ENCODE measurements around the gene CCDC102A. TPM values are rescaled to one million over a fixed set of nuclear protein-coding genes. Genes with fewer than 3 reads are reported as not detected.
A peak's percentile ranks its signal among the peaks of the same experiment; 100 is the strongest.
"Not testable (repeated sequence)": the region's sequence is repeated elsewhere in the genome, so short reads cannot be mapped to it uniquely, and the experiment has no call there.

CCDC102A gene
- total RNA-seq, 1 donor from 2014 or later, result 6.0 TPM

DNA sequence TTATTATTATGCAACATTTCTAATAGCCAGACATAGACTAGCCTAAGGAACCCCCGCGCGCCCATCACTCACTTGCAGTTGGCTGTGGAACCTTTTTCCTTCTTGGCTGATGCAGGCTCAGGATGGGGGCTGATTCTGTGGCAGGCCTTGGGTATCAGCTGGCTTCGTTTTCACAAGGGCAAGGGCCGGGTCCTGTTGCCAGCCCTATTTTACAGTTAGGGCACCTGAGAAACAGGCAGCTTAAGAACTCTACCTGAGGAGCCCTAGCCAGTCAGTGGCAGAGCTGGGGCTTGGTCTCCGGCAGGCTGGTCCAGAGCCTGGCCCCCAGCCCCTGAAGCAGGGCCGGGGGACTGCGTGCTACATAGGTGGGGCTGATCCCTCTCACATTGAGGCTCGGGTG is 34.7 kb upstream of the CCDC102A start:
- no peak for DNase-seq
- H3K4me3 Mint-ChIP-seq, result no peak overlapping the region
- no peak overlapping the region for H3K27ac Mint-ChIP-seq
- peaks cover 23% of the 10 kb centered on the region for H3K9me3 Mint-ChIP-seq
- peaks cover 13% of the 10 kb centered on the region for H3K4me1 Mint-ChIP-seq
- intact Hi-C loops (cut with micrococcal nuclease), result loop anchor here (10.0 kb wide), 1 partner anchor 234 kb away; the partner anchor contains the start of gene KIFC3
- H3K36me3 Mint-ChIP-seq (ENCODE audit: low read depth), result peaks cover 25% of the 10 kb centered on the region
- H3K27me3 Mint-ChIP-seq, result no peaks in the 10 kb centered on the region

DNA sequence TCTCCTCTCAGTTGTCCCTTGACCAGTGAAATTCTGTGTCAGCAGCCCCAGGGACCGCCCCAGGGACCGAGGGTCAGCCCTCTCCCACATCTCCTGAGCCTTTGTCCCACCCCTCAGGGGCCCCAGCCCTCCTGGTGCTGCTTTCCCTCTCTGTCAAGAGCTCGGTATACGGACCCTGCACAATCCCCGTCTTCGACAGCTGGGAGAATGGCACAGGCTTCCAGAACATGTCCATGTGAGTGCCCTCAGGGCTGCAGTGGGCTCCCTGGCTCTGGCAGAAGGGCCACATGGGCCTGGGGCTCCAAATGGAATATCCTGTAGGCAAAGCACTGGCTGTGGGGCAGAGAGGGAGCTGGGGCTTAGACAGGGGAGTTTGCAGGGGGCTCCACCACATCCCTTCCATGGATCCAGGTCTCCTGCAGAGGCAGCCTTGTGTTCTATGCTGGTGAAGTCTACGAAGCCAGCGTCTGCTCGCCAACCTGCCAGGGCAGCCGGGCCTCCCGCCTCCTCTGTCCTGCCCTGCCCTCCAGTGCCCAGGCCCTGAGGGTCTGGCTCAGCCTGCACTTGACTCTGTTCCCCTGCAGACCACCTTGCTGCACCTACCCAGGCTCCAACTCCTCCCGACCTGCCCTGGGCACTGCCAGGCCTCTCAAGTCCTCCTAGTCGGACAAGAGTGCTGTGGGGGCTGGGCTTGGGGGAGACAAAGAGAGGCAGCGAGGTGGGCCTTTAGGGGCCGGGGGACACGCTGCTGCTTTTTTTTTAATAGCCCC is 34.1 kb upstream of the CCDC102A start:
- H3K9me3 Mint-ChIP-seq, result peaks cover 23% of the 10 kb centered on the region
- peaks cover 12% of the 10 kb centered on the region for H3K4me1 Mint-ChIP-seq
- H3K4me3 Mint-ChIP-seq, result no peak overlapping the region
- DNase-seq, result no peak
- H3K27ac Mint-ChIP-seq, result no peak overlapping the region
- H3K36me3 Mint-ChIP-seq (ENCODE audit: low read depth), result peaks cover 25% of the 10 kb centered on the region
- no peaks in the 10 kb centered on the region for H3K27me3 Mint-ChIP-seq
- intact Hi-C loops (cut with micrococcal nuclease), result loop anchor here (10.0 kb wide), 1 partner anchor 234 kb away; the partner anchor contains the start of gene KIFC3

DNA sequence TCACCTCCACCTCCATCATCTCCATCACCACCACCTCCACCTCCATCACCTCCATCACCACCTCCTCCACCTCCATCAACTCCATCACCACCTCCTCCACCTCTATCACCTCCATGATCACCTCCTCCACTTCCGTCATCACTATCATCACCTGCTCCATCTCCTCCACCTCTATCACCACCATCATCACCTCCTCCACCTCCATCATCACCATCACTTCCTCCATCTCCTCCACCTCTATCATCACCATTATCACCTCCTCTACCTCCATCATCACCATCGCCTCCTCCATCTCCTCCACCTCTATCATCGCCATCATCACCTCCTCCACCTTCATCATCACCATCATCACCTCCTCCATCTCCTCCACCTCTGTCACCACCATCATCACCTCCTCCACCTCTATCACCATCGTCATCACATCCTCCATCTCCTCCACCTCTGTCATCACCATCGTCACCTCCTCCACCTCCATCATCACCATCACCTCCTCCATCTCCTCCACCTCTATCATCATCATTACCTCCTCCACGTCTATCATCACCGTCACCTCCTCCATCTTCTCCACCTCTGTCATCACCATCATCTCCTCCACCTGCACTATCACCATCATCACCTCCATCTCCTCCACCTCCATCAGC is 33.1 kb upstream of the CCDC102A start:
- DNase-seq, result no peak
- H3K27ac Mint-ChIP-seq, result peak overlapping the region; percentile 8
- intact Hi-C loops (cut with micrococcal nuclease), result no loop called here
- H3K27me3 Mint-ChIP-seq, result no peaks in the 10 kb centered on the region
- H3K4me1 Mint-ChIP-seq, result peaks cover 12% of the 10 kb centered on the region
- H3K36me3 Mint-ChIP-seq (ENCODE audit: low read depth), result peaks cover 25% of the 10 kb centered on the region
- no peak overlapping the region for H3K4me3 Mint-ChIP-seq
- H3K9me3 Mint-ChIP-seq, result peaks cover 23% of the 10 kb centered on the region

DNA sequence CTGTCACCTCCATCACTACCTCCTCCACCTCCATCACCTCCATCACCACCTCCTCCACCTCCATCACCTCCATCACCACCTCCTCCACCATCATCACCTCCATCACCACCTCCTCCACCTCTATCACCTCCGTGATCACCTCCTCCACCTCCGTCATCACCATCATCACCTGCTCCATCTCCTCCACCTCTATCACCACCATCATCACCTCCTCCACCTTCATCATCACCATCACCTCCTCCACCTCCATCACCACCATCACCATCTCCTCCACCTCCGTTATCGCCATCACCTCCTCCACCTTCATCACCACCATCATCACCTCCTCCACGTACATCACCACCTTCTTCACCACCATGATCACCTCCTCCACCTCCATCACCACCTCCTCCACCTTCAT is 32.4 kb upstream of the CCDC102A start:
- H3K4me3 Mint-ChIP-seq; DNase-seq; H3K27me3 Mint-ChIP-seq; intact Hi-C loops (cut with micrococcal nuclease); H3K27ac Mint-ChIP-seq: not testable (repeated sequence)
- H3K36me3 Mint-ChIP-seq (ENCODE audit: low read depth), result peaks cover 25% of the 10 kb centered on the region
- peaks cover 23% of the 10 kb centered on the region for H3K9me3 Mint-ChIP-seq
- peaks cover 11% of the 10 kb centered on the region for H3K4me1 Mint-ChIP-seq

DNA sequence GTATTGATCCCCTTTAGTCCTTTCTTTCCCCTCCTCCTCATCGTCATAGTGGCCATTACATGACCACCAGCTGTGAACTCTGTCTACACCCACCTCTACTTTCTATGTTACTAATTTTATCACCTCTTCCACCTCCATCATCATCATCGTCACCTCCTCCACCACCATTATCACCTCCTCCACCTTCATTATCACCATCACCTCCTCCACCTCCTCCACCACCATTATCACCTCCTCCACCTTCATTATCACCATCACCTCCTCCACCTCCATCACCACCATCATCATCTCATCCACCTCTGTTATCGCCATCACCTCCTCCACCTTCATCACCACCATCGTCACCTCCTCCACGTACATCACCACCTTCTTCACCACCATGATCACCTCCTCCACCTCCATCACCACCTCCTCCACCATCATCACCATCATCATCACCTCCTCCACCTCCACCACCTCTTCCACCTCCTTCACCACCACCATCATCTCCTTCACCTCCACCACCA is 31.9 kb upstream of the CCDC102A start:
- Mint-ChIP-seq H3K36me3 (ENCODE audit: low read depth) (peaks cover 25% of the 10 kb centered on the region), H3K4me1 (peaks cover 8% of the 10 kb centered on the region), H3K9me3 (peaks cover 23% of the 10 kb centered on the region), H3K27ac (peak overlapping the region; percentile 34), H3K4me3 (no peak overlapping the region), H3K27me3 (no peaks in the 10 kb centered on the region)
- DNase-seq, result no peak
- intact Hi-C loops (cut with micrococcal nuclease), result no loop called here

DNA sequence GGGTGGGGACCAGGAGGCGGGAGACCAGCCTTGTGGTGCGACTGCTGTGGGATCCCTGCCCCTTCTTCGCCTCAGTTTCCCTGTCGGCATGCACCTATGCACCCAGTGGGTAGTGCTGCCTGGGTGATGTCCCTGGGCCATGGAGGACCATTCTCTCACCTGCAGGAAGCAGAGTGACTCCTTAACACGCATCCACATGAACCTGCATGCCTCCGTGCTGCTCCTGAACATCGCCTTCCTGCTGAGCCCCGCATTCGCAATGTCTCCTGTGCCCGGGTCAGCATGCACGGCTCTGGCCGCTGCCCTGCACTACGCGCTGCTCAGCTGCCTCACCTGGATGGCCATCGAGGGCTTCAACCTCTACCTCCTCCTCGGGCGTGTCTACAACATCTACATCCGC is 31.3 kb upstream of the CCDC102A start:
- intact Hi-C loops (cut with micrococcal nuclease), result no loop called here
- Mint-ChIP-seq H3K4me1 (peaks cover 2% of the 10 kb centered on the region), H3K27ac (no peak overlapping the region), H3K27me3 (no peaks in the 10 kb centered on the region), H3K4me3 (no peak overlapping the region), H3K9me3 (peaks cover 23% of the 10 kb centered on the region), H3K36me3 (ENCODE audit: low read depth) (peaks cover 25% of the 10 kb centered on the region)
- no peak for DNase-seq

DNA sequence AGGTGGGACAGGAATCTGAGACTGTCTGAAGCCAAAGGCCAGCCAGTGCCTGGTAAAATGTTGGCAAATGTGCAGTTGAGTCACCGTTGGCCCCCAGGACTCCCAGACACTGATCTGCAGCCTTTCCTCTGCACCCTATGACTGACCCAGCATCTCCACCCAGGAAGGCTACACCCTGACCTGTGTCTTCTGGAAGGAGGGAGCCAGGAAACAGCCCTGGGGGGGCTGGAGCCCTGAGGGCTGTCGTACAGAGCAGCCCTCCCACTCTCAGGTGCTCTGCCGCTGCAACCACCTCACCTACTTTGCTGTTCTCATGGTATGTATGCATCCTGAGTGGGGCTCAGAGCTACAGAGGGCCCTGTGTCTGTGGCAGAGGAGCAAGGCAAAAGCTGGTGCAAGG is 30.1 kb upstream of the CCDC102A start:
- Mint-ChIP-seq H3K27ac (no peak overlapping the region), H3K27me3 (no peaks in the 10 kb centered on the region), H3K9me3 (peaks cover 24% of the 10 kb centered on the region), H3K36me3 (ENCODE audit: low read depth) (peaks cover 27% of the 10 kb centered on the region), H3K4me1 (peaks cover 2% of the 10 kb centered on the region), H3K4me3 (no peak overlapping the region)
- intact Hi-C loops (cut with micrococcal nuclease), result no loop called here
- DNase-seq, result no peak

DNA sequence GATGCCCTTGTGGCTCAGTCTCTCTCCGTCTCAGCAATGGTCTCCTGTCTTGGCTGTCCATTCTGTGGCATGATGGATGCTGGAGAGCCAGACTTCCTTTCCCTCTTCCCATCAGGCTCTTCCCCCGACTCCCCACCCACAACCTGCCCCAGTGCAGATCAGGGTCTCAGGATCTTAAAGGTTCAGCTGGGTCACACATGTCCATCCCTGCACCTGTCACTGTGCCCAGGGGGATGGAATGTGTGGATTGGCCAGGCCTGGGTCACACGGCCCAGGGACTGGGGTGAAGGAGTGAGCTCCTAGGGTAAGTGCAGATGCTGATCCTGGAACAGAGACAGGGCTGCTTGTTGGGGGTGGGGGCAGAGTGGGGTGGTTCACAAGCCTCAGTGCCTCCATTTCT is 29.1 kb upstream of the CCDC102A start:
- H3K27me3 Mint-ChIP-seq, result no peaks in the 10 kb centered on the region
- no peak for DNase-seq
- peaks cover 31% of the 10 kb centered on the region for H3K9me3 Mint-ChIP-seq
- peaks cover 2% of the 10 kb centered on the region for H3K4me1 Mint-ChIP-seq
- no peak overlapping the region for H3K27ac Mint-ChIP-seq
- H3K36me3 Mint-ChIP-seq (ENCODE audit: low read depth), result peaks cover 33% of the 10 kb centered on the region
- intact Hi-C loops (cut with micrococcal nuclease), result no loop called here
- no peak overlapping the region for H3K4me3 Mint-ChIP-seq

DNA sequence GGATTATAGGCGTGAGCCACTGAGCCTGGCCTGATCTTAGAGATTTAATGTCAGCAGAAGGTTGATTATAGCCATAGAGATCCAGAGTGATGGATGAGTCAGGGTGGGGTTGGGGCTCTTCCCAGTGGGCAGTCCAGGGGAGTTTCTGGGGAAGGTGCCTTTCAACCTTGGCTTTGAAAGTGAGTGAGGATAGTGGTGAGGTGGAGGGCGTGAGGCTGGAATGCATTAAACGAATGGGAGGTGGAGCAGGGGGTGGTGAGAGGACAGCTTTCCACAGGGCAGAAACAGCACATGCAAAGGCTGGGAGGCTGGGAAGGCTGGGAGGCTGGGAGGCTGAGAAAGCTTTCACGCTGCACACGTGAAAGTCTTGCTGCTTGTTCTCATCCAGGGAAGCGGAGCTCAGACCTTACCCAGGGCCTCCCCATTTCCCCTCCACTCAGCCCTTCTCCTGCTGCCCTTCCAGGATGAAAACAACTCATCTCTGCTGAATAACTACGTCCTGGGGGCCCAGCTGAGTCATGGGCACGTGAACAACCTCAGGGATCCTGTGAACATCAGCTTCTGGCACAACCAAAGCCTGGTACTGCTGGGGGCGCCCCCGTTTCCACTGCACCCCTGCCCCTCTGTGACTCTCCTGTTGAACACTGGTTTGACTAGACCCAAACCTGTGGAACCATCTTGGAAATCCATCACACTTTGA is 28.4 kb upstream of the CCDC102A start:
- Mint-ChIP-seq H3K4me3 (no peak overlapping the region), H3K36me3 (ENCODE audit: low read depth) (peaks cover 33% of the 10 kb centered on the region), H3K4me1 (peaks cover 2% of the 10 kb centered on the region), H3K9me3 (peaks cover 31% of the 10 kb centered on the region), H3K27me3 (no peaks in the 10 kb centered on the region), H3K27ac (no peak overlapping the region)
- no peak for DNase-seq
- intact Hi-C loops (cut with micrococcal nuclease), result no loop called here

DNA sequence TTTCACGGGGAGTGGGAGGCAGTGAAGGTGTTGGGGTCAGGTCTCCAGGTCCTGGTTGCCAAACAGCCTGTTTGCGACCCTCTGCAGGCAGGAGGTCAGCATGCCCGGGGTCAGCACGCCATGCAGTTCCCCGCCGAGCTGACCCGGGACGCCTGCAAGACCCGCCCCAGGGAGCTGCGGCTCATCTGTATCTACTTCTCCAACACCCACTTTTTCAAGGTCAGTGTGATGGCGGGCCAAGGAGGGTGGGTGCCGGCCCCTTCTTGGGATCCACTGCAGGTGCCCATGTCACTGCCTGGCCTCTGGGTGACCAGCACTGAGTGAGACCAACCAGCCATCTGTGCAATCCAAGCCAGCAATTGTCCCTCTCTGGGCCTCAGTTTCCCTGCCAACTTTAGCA is 27.4 kb upstream of the CCDC102A start:
- Mint-ChIP-seq H3K27me3 (no peaks in the 10 kb centered on the region), H3K4me3 (no peak overlapping the region), H3K9me3 (peaks cover 21% of the 10 kb centered on the region), H3K36me3 (ENCODE audit: low read depth) (peaks cover 24% of the 10 kb centered on the region), H3K4me1 (peaks cover 2% of the 10 kb centered on the region), H3K27ac (no peak overlapping the region)
- no peak for DNase-seq
- intact Hi-C loops (cut with micrococcal nuclease), result no loop called here

DNA sequence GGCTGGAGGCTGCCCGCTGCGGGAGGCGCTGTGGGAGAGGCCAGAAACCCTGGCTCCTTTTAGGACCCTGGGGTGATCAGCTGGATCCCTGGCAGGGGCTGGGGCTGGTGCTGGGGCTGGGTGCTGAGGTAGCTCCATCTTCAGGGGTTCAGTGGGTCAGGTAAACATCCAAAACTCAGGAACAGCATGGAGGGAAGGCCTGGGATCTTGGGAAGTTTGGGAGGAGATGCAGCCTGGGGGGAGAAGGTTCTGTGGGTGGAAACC is 27.0 kb upstream of the CCDC102A start:
- H3K27ac Mint-ChIP-seq, result no peak overlapping the region

DNA sequence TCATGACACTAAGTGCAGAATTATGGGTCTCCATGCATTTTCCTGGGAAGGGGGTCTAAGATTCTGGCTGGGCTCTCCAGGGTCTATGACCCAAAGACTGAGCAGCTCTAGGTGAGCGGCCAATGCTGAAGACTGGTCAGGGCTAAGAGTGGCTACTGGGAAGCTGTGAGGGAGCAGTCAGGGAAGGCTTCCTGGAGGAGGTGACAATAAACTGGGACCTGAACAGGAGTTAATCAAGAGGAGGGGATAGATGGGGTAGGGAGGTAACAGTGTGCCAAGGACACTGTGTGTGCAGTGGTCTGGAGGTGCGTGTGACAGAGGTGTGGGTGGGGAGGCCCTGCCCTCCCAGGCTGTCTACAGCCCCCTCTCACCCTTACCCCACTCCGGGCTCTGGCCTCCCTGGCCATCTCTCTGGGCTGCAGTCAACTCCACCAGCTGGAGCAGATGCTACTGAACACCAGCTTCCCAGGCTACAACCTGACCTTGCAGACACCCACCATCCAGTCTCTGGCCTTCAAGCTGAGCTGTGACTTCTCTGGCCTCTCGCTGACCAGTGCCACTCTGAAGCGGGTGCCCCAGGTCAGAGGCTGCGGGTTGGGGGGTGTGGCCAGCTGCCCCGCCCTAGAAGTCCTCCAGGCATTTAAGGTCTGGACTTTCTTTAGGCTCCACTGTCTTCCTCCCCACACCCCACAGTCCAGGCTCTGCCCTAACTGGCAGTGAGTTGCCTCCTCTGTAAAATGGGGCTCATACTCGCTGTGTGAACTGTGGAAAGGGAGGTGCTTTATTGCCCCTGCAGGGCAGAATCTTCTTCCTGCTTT is 26.5 kb upstream of the CCDC102A start:
- peaks cover 18% of the 10 kb centered on the region for H3K36me3 Mint-ChIP-seq (ENCODE audit: low read depth)
- no peaks in the 10 kb centered on the region for H3K27me3 Mint-ChIP-seq
- intact Hi-C loops (cut with micrococcal nuclease), result no loop called here
- H3K9me3 Mint-ChIP-seq, result peaks cover 14% of the 10 kb centered on the region
- H3K27ac Mint-ChIP-seq, result no peak overlapping the region
- no peak for DNase-seq
- H3K4me1 Mint-ChIP-seq, result no peaks in the 10 kb centered on the region
- H3K4me3 Mint-ChIP-seq, result no peak overlapping the region

More for the DNA sequence above, 27.0 kb upstream of the CCDC102A start:
- peaks cover 2% of the 10 kb centered on the region for H3K4me1 Mint-ChIP-seq
- intact Hi-C loops (cut with micrococcal nuclease), result no loop called here
- no peak for DNase-seq
- peaks cover 22% of the 10 kb centered on the region for H3K36me3 Mint-ChIP-seq (ENCODE audit: low read depth)
- no peak overlapping the region for H3K4me3 Mint-ChIP-seq
- H3K27me3 Mint-ChIP-seq, result no peaks in the 10 kb centered on the region
- H3K9me3 Mint-ChIP-seq, result peaks cover 18% of the 10 kb centered on the region

DNA sequence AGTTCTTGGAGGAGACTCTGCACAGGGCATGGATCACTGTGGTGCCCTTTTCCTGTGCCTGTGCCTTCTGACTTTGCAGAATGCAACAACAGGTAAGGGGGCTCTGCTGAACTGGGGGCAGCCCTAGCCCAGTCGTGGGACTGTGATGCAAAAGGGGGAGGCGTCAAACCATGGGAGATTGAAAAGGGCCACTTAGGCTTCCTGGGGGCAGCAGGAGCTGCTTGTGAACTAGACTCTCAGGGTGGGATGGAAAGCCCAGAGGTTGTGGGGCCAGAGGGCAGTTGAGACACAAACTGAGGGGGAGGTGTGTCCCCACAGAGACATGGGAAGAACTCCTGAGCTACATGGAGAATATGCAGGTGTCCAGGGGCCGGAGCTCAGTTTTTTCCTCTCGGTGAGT is 25.7 kb upstream of the CCDC102A start:
- H3K4me1 Mint-ChIP-seq, result no peaks in the 10 kb centered on the region
- no peak for DNase-seq
- H3K27me3 Mint-ChIP-seq, result no peaks in the 10 kb centered on the region
- H3K4me3 Mint-ChIP-seq, result no peak overlapping the region
- no peak overlapping the region for H3K27ac Mint-ChIP-seq
- intact Hi-C loops (cut with micrococcal nuclease), result no loop called here
- peaks cover 14% of the 10 kb centered on the region for H3K9me3 Mint-ChIP-seq
- peaks cover 17% of the 10 kb centered on the region for H3K36me3 Mint-ChIP-seq (ENCODE audit: low read depth)
